MM.1S (cell line): ENCODE data around the gene PPM1E.

Source experiments
- CTCF ChIP-seq: fragments of 300-600 bp; sonication (generic); IDR thresholded peaks from 2 replicates; pipeline ENCODE4 v1.5.1; 2016; ENCODE audit warnings: antibody characterized with exemption, low read length, mixed read lengths
- EZH2 ChIP-seq: fragments of 300-600 bp; sonication (generic); optimal IDR thresholded peaks from 2 replicates; pipeline ENCODE3; 2017; ENCODE audit warnings: low read depth, mild to moderate bottlenecking, antibody characterized with exemption, low read length, mixed read lengths

GRCh38 chr17:58865301-58865700 lies 109.6 kb downstream of the PPM1E start:
- no peak for TF ChIP-seq CTCF
- no peak for TF ChIP-seq EZH2
